ENCODE measurements around the gene PHLDA1. TPM values are rescaled to one million over a fixed set of nuclear protein-coding genes. Genes with fewer than 3 reads are reported as not detected.

PHLDA1 gene
- total and polyA plus RNA-seq, 2 of the 13 experiments (the other 11 are each of a cell fraction or from before 2014, with no cell fraction given), result 33.8 to 41.0 TPM

DNA sequence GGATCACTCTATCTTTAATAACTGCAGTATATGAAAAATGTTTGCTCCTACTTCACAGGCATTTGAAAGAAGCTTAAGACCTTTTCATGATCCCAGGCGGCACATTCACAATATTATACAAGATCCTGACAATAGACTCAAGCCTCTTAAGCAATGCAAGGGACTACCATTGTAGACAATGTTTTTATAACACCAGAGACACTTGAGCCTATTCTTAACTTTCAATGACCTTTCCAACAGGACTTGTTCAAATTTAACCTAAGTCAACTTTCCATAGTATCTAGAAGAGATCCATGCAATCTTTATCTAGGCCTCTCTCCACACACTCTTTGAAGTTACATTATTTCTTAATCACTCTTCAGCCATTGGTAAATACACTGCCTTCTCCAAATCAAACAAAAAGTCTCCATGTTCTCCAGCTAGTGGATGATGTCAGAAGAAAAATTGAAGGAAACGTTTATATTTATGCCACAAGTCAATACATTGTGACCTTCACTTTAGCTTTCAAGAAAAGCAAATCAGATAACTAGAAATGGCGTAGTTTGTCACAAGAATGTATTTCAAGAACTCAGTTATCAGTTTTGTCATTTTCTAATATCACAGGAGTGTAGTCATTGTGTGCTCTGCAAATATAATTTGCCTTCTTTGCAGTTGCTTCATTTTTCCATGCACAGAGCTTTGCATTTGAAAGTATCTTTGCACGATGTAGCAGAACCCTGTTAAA, 41.2 kb downstream of the PHLDA1 start (continued):
- no peak for TF ChIP-seq ZBTB40 (IDR thresholded peaks at IDR 0.05)
- TF ChIP-seq ZBTB40 (CRISPR knock-in tag; IDR thresholded peaks at IDR 0.05), result no peak
- TF ChIP-seq, protein P1, sequence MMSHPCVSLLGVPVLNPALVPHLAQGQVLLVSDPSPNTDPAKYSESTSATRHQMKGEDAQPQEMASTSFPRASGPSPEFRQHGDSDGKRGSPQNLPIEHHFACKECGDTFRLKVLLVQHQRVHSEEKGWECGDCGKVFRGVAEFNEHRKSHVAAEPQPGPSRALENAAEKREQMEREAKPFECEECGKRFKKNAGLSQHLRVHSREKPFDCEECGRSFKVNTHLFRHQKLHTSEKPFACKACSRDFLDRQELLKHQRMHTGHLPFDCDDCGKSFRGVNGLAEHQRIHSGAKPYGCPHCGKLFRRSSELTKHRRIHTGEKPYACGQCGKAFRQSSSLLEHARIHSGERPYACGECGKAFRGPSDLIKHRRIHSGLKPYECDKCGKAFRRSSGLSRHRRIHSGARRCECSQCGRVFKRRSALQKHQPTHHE (CRISPR knock-in tag; IDR thresholded peaks at IDR 0.05; ENCODE audit: borderline replicate concordance), result 0 out of 2 replicates have a peak, but pooled peaks have one; percentile 34
- TF ChIP-seq PRMT3 (CRISPR knock-in tag; IDR thresholded peaks at IDR 0.05; ENCODE audit: borderline replicate concordance, low read depth), result no peak
- peak; percentile 85; the same call in 1 of the 2 replicates for TF ChIP-seq SP140L (CRISPR knock-in tag; IDR thresholded peaks at IDR 0.05; ENCODE audit: borderline replicate concordance)
- no peak; the same call in 1 of the 2 replicates for TF ChIP-seq ZNF816 (CRISPR knock-in tag; IDR thresholded peaks at IDR 0.05; ENCODE audit: borderline replicate concordance)
- no peak; the same call in 1 of the 2 replicates for TF ChIP-seq CCDC6 (CRISPR knock-in tag; IDR thresholded peaks at IDR 0.05)
- TF ChIP-seq ZBTB44 (CRISPR knock-in tag; IDR thresholded peaks at IDR 0.05), result no peak
- TF ChIP-seq SIX4 (CRISPR knock-in tag; IDR thresholded peaks at IDR 0.05), result peak; percentile 93
- TF ChIP-seq ZMYM4 (CRISPR knock-in tag; IDR thresholded peaks at IDR 0.05), result peak; percentile 67; the same call in 1 of the 2 replicates
- peak; percentile 87; the same call in 1 of the 2 replicates for TF ChIP-seq ZBTB8A (CRISPR knock-in tag; IDR thresholded peaks at IDR 0.05; ENCODE audit: borderline replicate concordance, low read depth)
- no peak for TF ChIP-seq ZNF180 (CRISPR knock-in tag; IDR thresholded peaks at IDR 0.05; ENCODE audit: borderline replicate concordance, low read depth)
- TF ChIP-seq, protein P2, sequence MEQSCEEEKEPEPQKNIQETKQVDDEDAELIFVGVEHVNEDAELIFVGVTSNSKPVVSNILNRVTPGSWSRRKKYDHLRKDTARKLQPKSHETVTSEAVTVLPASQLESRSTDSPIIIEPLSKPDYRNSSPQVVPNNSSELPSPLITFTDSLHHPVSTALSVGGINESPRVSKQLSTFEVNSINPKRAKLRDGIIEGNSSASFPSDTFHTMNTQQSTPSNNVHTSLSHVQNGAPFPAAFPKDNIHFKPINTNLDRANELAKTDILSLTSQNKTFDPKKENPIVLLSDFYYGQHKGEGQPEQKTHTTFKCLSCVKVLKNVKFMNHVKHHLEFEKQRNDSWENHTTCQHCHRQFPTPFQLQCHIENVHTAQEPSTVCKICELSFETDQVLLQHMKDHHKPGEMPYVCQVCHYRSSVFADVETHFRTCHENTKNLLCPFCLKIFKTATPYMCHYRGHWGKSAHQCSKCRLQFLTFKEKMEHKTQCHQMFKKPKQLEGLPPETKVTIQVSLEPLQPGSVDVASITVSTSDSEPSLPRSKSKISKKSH (CRISPR knock-in tag; IDR thresholded peaks at IDR 0.05; ENCODE audit: borderline replicate concordance), result no peak
